HL-60 (cell line): Measurements from ENCODE around the gene TRAP1.

ENCODE experiments used
- CTCF ChIP-seq: IDR thresholded peaks from one replicate; pipeline ENCODE4 v1.5.1; 2011; ENCODE audit warnings: low read length, control low read depth, inconsistent platforms; ENCODE audit not compliant: insufficient read depth
- GABPA ChIP-seq: IDR thresholded peaks from 2 replicates; pipeline ENCODE4 v1.6.1; 2012; ENCODE audit warnings: low read depth
- POLR2AphosphoS5 ChIP-seq: IDR thresholded peaks from 2 replicates; pipeline ENCODE4 v1.6.1; 2012; ENCODE audit warnings: low read depth
- REST ChIP-seq: IDR thresholded peaks from 2 replicates; pipeline ENCODE4 v1.6.1; 2012; ENCODE audit warnings: low read depth; ENCODE audit not compliant: insufficient replicate concordance
- SPI1 ChIP-seq: IDR thresholded peaks from 2 replicates; pipeline ENCODE4 v1.6.1; 2012; ENCODE audit warnings: low read depth, mild to moderate bottlenecking, borderline replicate concordance

- TF ChIP-seq CTCF (no peak), REST (no peak), POLR2AphosphoS5 (no peak), GABPA (no peak), SPI1 (no peak)
Measured at GRCh38 chr16:3754772-3755171, 37.4 kb upstream of the TRAP1 start.
